GM12864 (cell line): ENCODE data around the gene ATP2A2.
"Not testable (repeated sequence)": the region's sequence is repeated elsewhere in the genome, so short reads cannot be mapped to it uniquely, and the experiment has no call there.

Experiments used
- DNase-seq: peaks from one replicate; pipeline ENCODE4 v3.0.0-alpha.2; 2011; ENCODE audit warnings: low read depth
- H3K4me3 ChIP-seq: 2 replicates; pipeline ENCODE4 v1.5.1; 2011; ENCODE audit warnings: mild to moderate bottlenecking, low read depth, low read length, control low read depth
- TF ChIP-seq, protein P1 (sequence below): IDR thresholded peaks from 2 replicates; pipeline ENCODE4 v1.5.1; 2011; ENCODE audit warnings: low read depth, mild to moderate bottlenecking, moderate library complexity, low read length, control low read depth, inconsistent platforms; ENCODE audit errors: missing control alignments

Gene ATP2A2

DNA sequence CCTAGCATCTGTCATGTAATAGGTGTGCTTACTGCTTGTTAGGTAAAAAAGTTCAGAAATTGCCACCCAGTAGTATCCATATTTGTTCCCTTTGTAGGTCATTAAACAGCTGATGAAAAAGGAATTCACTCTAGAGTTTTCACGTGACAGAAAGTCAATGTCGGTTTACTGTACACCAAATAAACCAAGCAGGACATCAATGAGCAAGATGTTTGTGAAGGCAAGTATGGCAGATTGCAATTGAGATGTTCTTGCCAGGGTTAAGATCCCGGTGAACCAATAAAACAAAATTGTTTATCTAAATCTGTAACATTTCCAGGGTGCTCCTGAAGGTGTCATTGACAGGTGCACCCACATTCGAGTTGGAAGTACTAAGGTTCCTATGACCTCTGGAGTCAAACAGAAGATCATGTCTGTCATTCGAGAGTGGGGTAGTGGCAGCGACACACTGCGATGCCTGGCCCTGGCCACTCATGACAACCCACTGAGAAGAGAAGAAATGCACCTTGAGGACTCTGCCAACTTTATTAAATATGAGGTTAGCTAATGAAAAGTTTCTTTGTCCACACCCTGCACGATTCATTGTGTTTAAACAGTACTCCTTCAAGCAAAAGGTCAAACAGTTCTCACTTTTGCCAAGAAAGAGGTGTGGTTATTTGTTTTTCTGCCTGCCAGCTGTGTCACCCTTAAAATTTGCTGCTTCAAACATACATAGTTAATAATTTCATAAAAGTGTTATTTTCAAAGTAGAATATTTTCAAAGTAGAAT lies 58.3 kb downstream of the ATP2A2 start:
- TF ChIP-seq, protein P1, sequence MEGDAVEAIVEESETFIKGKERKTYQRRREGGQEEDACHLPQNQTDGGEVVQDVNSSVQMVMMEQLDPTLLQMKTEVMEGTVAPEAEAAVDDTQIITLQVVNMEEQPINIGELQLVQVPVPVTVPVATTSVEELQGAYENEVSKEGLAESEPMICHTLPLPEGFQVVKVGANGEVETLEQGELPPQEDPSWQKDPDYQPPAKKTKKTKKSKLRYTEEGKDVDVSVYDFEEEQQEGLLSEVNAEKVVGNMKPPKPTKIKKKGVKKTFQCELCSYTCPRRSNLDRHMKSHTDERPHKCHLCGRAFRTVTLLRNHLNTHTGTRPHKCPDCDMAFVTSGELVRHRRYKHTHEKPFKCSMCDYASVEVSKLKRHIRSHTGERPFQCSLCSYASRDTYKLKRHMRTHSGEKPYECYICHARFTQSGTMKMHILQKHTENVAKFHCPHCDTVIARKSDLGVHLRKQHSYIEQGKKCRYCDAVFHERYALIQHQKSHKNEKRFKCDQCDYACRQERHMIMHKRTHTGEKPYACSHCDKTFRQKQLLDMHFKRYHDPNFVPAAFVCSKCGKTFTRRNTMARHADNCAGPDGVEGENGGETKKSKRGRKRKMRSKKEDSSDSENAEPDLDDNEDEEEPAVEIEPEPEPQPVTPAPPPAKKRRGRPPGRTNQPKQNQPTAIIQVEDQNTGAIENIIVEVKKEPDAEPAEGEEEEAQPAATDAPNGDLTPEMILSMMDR, result no peak
- H3K4me3 ChIP-seq, result no peak overlapping the region
- DNase-seq, result no peak

DNA sequence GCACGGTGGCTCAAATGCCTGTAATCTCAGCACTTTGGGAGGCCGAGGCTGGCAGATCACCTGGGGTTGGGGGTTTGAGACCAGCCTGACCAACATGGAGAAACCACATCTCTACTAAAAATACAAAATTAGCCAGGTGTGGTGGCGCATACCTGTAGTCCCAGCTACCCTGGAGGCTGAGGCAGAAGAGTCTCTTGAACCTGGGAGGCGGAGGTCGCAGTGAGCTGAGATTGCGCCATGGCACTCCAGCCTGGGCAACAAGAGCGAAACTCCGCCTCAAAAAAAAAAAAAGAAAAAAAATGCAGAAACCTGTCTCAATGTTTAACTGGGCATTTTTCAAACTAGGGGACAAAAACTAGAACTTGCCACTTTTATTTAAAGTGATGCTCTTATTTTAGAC lies 59.2 kb downstream of the ATP2A2 start:
- not testable (repeated sequence) for H3K4me3 ChIP-seq, DNase-seq

DNA sequence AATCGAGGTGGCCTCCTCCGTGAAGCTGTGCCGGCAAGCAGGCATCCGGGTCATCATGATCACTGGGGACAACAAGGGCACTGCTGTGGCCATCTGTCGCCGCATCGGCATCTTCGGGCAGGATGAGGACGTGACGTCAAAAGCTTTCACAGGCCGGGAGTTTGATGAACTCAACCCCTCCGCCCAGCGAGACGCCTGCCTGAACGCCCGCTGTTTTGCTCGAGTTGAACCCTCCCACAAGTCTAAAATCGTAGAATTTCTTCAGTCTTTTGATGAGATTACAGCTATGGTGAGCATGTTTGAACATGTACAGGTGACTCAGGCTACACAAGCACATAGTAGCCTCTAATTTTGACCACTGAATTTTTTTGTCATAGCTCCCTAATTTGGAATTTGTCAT lies 59.7 kb downstream of the ATP2A2 start:
- TF ChIP-seq, protein P1, result no peak
- H3K4me3 ChIP-seq, result no peak overlapping the region
- no peak for DNase-seq

DNA sequence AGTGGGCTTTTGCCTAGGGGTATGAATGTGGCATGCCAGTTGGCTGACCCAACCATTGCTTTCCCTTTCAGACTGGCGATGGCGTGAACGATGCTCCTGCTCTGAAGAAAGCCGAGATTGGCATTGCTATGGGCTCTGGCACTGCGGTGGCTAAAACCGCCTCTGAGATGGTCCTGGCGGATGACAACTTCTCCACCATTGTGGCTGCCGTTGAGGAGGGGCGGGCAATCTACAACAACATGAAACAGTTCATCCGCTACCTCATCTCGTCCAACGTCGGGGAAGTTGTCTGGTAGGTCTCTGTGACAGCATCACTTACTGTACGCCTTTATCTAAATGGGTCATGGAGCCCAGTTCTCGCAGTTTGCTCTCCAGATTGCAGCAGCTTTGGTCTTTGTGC lies 61.1 kb downstream of the ATP2A2 start:
- no peak overlapping the region for H3K4me3 ChIP-seq
- TF ChIP-seq, protein P1, result no peak
- no peak for DNase-seq

DNA sequence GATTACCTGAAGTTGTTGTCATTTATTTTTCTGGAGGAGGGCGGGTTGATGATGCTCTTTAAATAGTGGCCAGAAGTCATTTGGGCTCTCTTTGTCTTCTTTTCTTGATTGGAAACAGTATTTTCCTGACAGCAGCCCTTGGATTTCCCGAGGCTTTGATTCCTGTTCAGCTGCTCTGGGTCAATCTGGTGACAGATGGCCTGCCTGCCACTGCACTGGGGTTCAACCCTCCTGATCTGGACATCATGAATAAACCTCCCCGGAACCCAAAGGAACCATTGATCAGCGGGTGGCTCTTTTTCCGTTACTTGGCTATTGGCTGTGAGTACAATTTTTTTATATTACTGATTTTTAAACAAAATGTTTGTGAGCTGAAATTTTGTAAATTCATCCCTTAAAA lies 62.1 kb downstream of the ATP2A2 start:
- no peak for DNase-seq
- no peak overlapping the region for H3K4me3 ChIP-seq
- TF ChIP-seq, protein P1, result no peak

DNA sequence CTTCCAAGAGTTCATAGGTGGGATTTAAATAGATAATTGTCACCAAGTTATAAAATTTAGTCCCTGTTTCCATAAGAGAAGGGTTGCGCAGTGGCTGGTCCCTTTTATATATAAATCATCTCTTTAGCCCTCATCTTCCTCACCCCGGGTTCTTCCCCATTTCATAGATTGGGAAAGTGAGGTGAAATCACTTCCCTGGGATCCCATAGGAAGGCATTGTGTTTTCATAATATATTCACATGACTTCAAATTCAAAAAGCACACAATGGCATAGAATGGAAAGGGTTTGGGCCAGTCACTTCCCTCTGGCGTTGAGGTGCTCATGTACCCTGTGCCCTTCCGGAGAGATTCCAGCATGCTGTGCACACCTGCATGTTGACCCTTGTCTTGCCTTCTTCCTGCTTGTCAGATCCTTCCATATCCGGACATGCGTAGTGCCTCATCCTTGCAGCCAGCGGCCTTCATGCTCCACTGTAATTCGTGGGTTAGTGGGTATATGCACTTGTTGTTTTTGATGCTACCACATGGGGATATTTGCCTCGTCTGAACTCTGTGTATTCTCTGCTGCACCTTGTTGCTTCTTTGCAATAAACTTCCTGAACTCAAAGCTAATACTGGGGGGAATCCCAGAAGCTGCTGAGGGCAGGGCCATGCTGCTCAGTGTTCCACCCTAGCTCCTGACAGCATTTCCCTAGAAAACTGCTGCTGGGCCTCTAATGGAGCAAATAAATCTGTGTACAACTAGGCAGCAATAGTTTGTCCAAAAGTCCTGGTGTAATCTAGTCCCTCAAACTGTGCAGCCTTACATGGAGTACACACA lies 62.9 kb downstream of the ATP2A2 start:
- no peak overlapping the region for H3K4me3 ChIP-seq
- DNase-seq, result no peak
- TF ChIP-seq, protein P1, result no peak

DNA sequence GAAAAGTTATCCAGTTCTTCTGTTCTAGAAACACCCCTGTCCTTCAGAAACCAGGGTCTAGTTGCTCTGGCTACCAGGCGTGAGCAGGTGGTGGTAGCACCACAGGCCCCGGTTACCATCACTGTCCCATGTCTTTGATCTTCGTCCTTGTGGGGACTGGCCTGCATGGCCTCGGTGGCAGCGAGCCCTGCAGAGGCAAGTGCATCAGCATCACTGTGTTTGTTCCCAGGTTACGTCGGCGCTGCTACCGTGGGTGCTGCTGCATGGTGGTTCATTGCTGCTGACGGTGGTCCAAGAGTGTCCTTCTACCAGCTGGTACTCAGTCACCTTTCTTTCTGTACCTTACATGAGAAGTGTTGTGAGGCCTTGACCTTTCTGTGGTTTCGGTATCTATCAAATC lies 63.6 kb downstream of the ATP2A2 start:
- DNase-seq, result no peak
- TF ChIP-seq, protein P1, result no peak
- H3K4me3 ChIP-seq, result no peak overlapping the region
